Limb (tissue), 2 donors: Measurements from ENCODE around the gene TP73.
"Not testable (repeated sequence)": the region's sequence is repeated elsewhere in the genome, so short reads cannot be mapped to it uniquely, and the experiment has no call there.

Source experiments
- DNase-seq, 2 donors: peaks; one replicate each; pipeline ENCODE4 v3.0.0-alpha.2; 2016; ENCODE audit errors: extremely low spot score in 2 of 2

Gene TP73

GRCh38 chr1:3741566-3742438 is 89.5 kb downstream of the TP73 start:
- DNase-seq = no peak

GRCh38 chr1:3742439-3743298 is 90.4 kb downstream of the TP73 start:
- no peak for DNase-seq

GRCh38 chr1:3743421-3743820 is 91.1 kb downstream of the TP73 start:
- DNase-seq = no peak

- no peak for DNase-seq
These were observed 91.5 kb downstream of the TP73 start for GRCh38 chr1:3743826-3744225.

- no peak for DNase-seq
These were observed 92.3 kb downstream of the TP73 start for GRCh38 chr1:3744646-3745045.

- DNase-seq = no peak
These were observed 92.8 kb downstream of the TP73 start for GRCh38 chr1:3745071-3745470.

- DNase-seq = no peak
These were observed 93.5 kb downstream of the TP73 start for GRCh38 chr1:3745590-3746381.

GRCh38 chr1:3746389-3746829 is 94.1 kb downstream of the TP73 start:
- DNase-seq = no peak

GRCh38 chr1:3746830-3747521 is 94.7 kb downstream of the TP73 start:
- DNase-seq = peak; percentile 65 to 90

GRCh38 chr1:3747522-3747848 is 95.2 kb downstream of the TP73 start:
- no peak for DNase-seq

- DNase-seq = no peak
These were observed 95.6 kb downstream of the TP73 start for GRCh38 chr1:3747903-3748302.

GRCh38 chr1:3748316-3748900 is 96.1 kb downstream of the TP73 start:
- DNase-seq = not testable (repeated sequence)

GRCh38 chr1:3749512-3749911 is 97.2 kb downstream of the TP73 start:
- DNase-seq = no peak

GRCh38 chr1:3750741-3751140 is 98.4 kb downstream of the TP73 start:
- DNase-seq = no peak

- DNase-seq = no peak
These were observed 100.2 kb downstream of the TP73 start, which contains the start of gene CCDC27 for GRCh38 chr1:3752400-3752945. CCDC27 (plus strand) TSS chr1:3752450; CDS start chr1:3752482, 32 bp downstream.

GRCh38 chr1:3753656-3754454 is 101.5 kb downstream of the TP73 start:
- peak in 1 of 2 donors; percentile 22 for DNase-seq

- peak in 1 of 2 donors; percentile 18 for DNase-seq
These were observed 104.1 kb downstream of the TP73 start for GRCh38 chr1:3756394-3756793.

GRCh38 chr1:3759164-3759563 is 106.8 kb downstream of the TP73 start:
- DNase-seq = no peak

- DNase-seq = no peak
These were observed 107.5 kb downstream of the TP73 start for GRCh38 chr1:3759796-3760195.
